T-cell (primary cell): ENCODE data around the gene INPP5J. TPM values are rescaled to one million over a fixed set of nuclear protein-coding genes. Genes with fewer than 3 reads are reported as not detected.

Experiments used
- ATAC-seq, 4 experiments: fragments of 200-7000 bp in 3 of 4; fragments of 150-1000 bp in 1 of 4; cut with Tn5 transposase; replicated peaks in 1 of 4; 1 replicate in 3 of 4; 2 replicates in 1 of 4; pipeline ENCODE4 v1.10.0; 2021; ENCODE audit warnings: moderate library complexity in 3 of 4, mild to moderate bottlenecking in 2 of 4, moderate number of reproducible peaks in 1 of 4
- CTCF ChIA-PET, 2 donors: fragments of 300-600 bp; sonication (Branson Sonifier 250); formaldehyde crosslinking; loops; one replicate each; lab custom pipeline; 2022; ENCODE audit warnings: antibody characterized with exemption in 2 of 2; lab: Charles Lee
- POLR2A ChIA-PET, 2 donors: fragments of 300-600 bp; sonication (Branson Sonifier 250); formaldehyde crosslinking; loops; one replicate each; lab custom pipeline; 2022; ENCODE audit warnings: antibody characterized with exemption in 2 of 2; lab: Charles Lee
- DNase-seq, 35 experiments: peaks; one replicate each; pipeline versions ENCODE4 v3.0.0 to v3.0.0-alpha.2; 2013 to 2023
- H3K27ac ChIP-seq: one replicate; pipeline ENCODE4 v1.5.1; 2013; ENCODE audit warnings: low read length
- H3K27me3 ChIP-seq, 2 experiments: replicated peaks in 1 of 2; 1 replicate in 1 of 2; 2 replicates in 1 of 2; pipeline versions ENCODE4 v1.6.1 to v1.7.0; 2013; ENCODE audit warnings: low read length in 1 of 2, mixed read lengths in 1 of 2; ENCODE audit not compliant: control insufficient read depth in 2 of 2, insufficient read depth in 2 of 2; ENCODE audit errors: extremely low read depth in 1 of 2
- H3K36me3 ChIP-seq, 2 donors: 1 replicate in 1 of 2; 2 replicates in 1 of 2; pipeline versions ENCODE4 v1.6.1 to v1.7.0; 2013; ENCODE audit warnings: low read length in 1 of 2; ENCODE audit not compliant: control insufficient read depth in 2 of 2, insufficient read depth in 1 of 2; ENCODE audit errors: extremely low read depth in 1 of 2
- H3K4me1 ChIP-seq, 2 experiments: 1 replicate in 1 of 2; 2 replicates in 1 of 2; pipeline versions ENCODE4 v1.6.1 to v1.7.0; 2013; ENCODE audit warnings: low read length in 2 of 2, mixed read lengths in 1 of 2; ENCODE audit not compliant: insufficient read depth in 2 of 2, control insufficient read depth in 1 of 2; ENCODE audit errors: extremely low read depth in 1 of 2
- H3K4me3 ChIP-seq, 2 donors: 1 replicate in 1 of 2; 2 replicates in 1 of 2; pipeline versions ENCODE4 v1.5.1 to v1.7.0; 2013; ENCODE audit warnings: mild to moderate bottlenecking in 2 of 2, low read length in 1 of 2, moderate library complexity in 1 of 2; ENCODE audit not compliant: control insufficient read depth in 1 of 2; ENCODE audit errors: extremely low read depth in 1 of 2
- H3K9me3 ChIP-seq: 2 replicates; pipeline ENCODE4 v1.7.0; 2013
- H3K27ac Mint-ChIP-seq, 2 donors: one replicate each; pipeline ENCODE4 v1.8.0; 2020 to 2021; ENCODE audit warnings: mild to moderate bottlenecking in 2 of 2, mixed read lengths in 2 of 2
- H3K27me3 Mint-ChIP-seq, 2 donors: one replicate each; pipeline ENCODE4 v1.8.0; 2021 to 2022; ENCODE audit warnings: mixed read lengths in 2 of 2
- H3K36me3 Mint-ChIP-seq: one replicate; pipeline ENCODE4 v1.8.0; 2021; ENCODE audit warnings: mixed read lengths
- H3K4me1 Mint-ChIP-seq, 3 donors: one replicate each; pipeline ENCODE4 v1.8.0; 2020 to 2022; ENCODE audit warnings: mixed read lengths in 3 of 3, mild to moderate bottlenecking in 1 of 3
- H3K4me3 Mint-ChIP-seq, 3 donors: one replicate each; pipeline ENCODE4 v1.8.0; 2020 to 2022; ENCODE audit warnings: mild to moderate bottlenecking in 3 of 3, mixed read lengths in 3 of 3, moderate library complexity in 3 of 3
- H3K9me3 Mint-ChIP-seq, 3 donors: one replicate each; pipeline ENCODE4 v1.8.0; 2020 to 2022; ENCODE audit warnings: mixed read lengths in 3 of 3
- WGBS: methylation state at CpG from one replicate; pipeline ENCODE4 v1.1.5; 2013; ENCODE audit warnings: missing lambda C conversion rate; ENCODE audit not compliant: insufficient coverage; 5-methylcytosine and 5-hydroxymethylcytosine counted together
- total RNA-seq, 35 experiments: library from RNA in 6 of 35; stranded (reverse) in 6 of 35; fragments of 120-200 nt in 1 of 35; gene quantifications; one replicate each; pipeline versions ENCODE4 v1.2.1 to v1.2.4 and lab custom pipeline; 2013 to 2026

Gene INPP5J
- total RNA-seq, 5 donors from 2014 or later (not counting 1 experiment from before 2014, with no cell fraction given): 0.23 to 1.1 (median 0.35) TPM

DNA sequence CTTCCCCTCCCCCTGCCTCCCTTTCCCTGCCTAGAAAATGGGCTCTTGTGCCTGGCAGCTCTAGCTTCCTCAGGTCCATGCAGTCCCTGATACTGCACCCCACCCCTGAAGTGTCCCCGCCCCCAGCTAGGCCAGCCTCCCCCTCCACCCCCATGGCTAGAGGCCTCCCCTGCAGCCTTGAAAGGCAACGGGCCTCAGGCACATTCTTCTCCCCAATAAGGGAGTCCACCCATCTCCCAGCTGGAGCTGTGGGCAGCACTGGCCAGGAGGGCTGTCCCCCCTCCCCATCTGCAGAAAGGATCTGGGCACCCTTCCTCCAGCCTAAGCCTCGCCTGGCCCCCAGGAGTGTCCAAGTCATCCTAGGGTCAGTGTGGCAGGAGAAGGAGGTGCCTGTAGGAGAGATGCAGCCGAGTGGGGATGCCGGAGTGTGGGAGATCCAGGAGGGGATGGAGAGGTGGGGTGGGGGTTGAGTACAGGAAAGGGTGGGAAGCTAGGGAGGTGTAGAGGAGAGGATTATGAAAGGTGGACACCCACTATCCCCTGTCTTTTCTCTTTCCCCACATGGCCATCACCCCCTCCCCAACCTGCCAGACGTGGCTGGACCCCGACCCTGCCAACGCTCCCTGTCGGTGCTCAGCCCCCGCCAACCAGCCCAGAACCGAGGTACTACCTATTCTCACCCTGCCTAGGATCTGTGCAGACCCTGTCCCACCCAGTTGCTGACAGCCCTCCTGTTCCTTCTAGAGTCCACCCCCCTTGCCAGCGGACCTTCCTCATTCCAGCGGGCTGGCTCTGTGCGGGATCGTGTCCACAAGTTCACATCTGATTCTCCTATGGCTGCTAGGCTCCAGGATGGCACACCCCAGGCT is 32.3 kb upstream of the INPP5J start:
- Histone ChIP-seq H3K4me1 (peaks cover 0 to 4% of the 10 kb centered on the region in 2 experiments), H3K9me3 (no peaks in the 10 kb centered on the region), H3K27me3 (no peaks in the 10 kb centered on the region), H3K27ac (no peak overlapping the region), H3K36me3 (peaks cover 0 to 6% of the 10 kb centered on the region in 2 donors), H3K4me3 (no peak overlapping the region)
- DNase-seq: no peak
- H3K9me3 Mint-ChIP-seq: no peaks in the 10 kb centered on the region
- H3K36me3 Mint-ChIP-seq: no peaks in the 10 kb centered on the region
- no peak for ATAC-seq
- ChIA-PET POLR2A (no interaction called here), CTCF (interaction anchor here in 1 of 2 donors (0.7 kb wide), 1 partner anchor 11 kb away, joined by 4 read pairs; no protein-coding TSS in a partner anchor)
- WGBS: 94% methylated on average over 12 of the region's 15 CpGs
- no peaks in the 10 kb centered on the region for H3K27me3 Mint-ChIP-seq
- H3K4me1 Mint-ChIP-seq: no peaks in the 10 kb centered on the region
- no peak overlapping the region for H3K4me3 Mint-ChIP-seq
- no peak overlapping the region for H3K27ac Mint-ChIP-seq

GRCh38 chr22:31091106-31091975 is 31.4 kb upstream of the INPP5J start:
- no peaks in the 10 kb centered on the region for H3K4me1 ChIP-seq
- Mint-ChIP-seq H3K27ac (no peak overlapping the region), H3K36me3 (no peaks in the 10 kb centered on the region), H3K27me3 (no peaks in the 10 kb centered on the region), H3K4me1 (no peaks in the 10 kb centered on the region), H3K4me3 (no peak overlapping the region), H3K9me3 (no peaks in the 10 kb centered on the region)
- WGBS: 94% methylated on average over 28 of the region's 29 CpGs
- H3K27me3 ChIP-seq: no peaks in the 10 kb centered on the region
- CTCF ChIA-PET: interaction anchor here in 1 of 2 donors (0.6 kb wide), 1 partner anchor 484 kb away, joined by 3 read pairs; the partner anchor contains the start of gene TCN2
- no peak overlapping the region for H3K4me3 ChIP-seq
- no peak for DNase-seq
- POLR2A ChIA-PET: no interaction called here
- H3K36me3 ChIP-seq: peaks cover 0 to 6% of the 10 kb centered on the region in 2 donors
- no peak for ATAC-seq
- no peak overlapping the region for H3K27ac ChIP-seq
- H3K9me3 ChIP-seq: no peaks in the 10 kb centered on the region

DNA sequence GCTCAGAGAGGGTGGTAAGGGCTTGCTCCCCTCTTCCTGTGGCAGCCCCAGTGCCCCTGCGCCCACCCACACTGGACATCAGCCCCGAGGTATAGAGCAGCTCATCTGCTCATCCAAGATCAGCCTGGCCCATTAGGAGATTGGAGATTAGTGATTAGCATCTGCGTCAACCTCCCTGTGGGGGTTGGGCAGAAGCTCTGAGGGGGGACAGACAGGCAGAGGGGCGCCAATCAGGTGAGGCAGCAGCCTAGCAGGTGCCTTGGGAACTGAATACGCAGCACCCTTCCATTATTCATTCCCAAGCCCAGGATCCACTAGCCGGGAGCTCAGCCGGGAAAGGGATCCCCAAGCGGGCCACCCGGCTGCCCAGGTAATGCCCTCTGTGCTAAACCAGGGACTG is 30.6 kb upstream of the INPP5J start:
- Histone ChIP-seq H3K36me3 (peaks cover 0 to 6% of the 10 kb centered on the region in 2 donors), H3K4me1 (no peaks in the 10 kb centered on the region), H3K27ac (no peak overlapping the region), H3K9me3 (no peaks in the 10 kb centered on the region), H3K27me3 (no peaks in the 10 kb centered on the region), H3K4me3 (no peak overlapping the region)
- Mint-ChIP-seq H3K9me3 (no peaks in the 10 kb centered on the region), H3K4me1 (no peaks in the 10 kb centered on the region), H3K27ac (no peak overlapping the region), H3K4me3 (no peak overlapping the region), H3K27me3 (no peaks in the 10 kb centered on the region), H3K36me3 (no peaks in the 10 kb centered on the region)
- CTCF ChIA-PET: interaction anchor here in 1 of 2 donors (0.6 kb wide), 1 partner anchor 485 kb away, joined by 3 read pairs; the partner anchor contains the start of gene TCN2
- POLR2A ChIA-PET: no interaction called here
- DNase-seq: no peak
- no peak for ATAC-seq
- WGBS: no CpG with 5 or more reads among the region's 9 CpGs

GRCh38 chr22:31093086-31093850 is 29.5 kb upstream of the INPP5J start:
- H3K27ac Mint-ChIP-seq: no peak overlapping the region
- Histone ChIP-seq H3K27ac (no peak overlapping the region), H3K4me1 (no peaks in the 10 kb centered on the region), H3K36me3 (peaks cover 0 to under 1% of the 10 kb centered on the region in 2 donors), H3K27me3 (no peaks in the 10 kb centered on the region), H3K4me3 (no peak overlapping the region), H3K9me3 (no peaks in the 10 kb centered on the region)
- no peak overlapping the region for H3K4me3 Mint-ChIP-seq
- H3K27me3 Mint-ChIP-seq: no peaks in the 10 kb centered on the region
- POLR2A ChIA-PET: no interaction called here
- ATAC-seq (no peak), DNase-seq (no peak)
- no peaks in the 10 kb centered on the region for H3K9me3 Mint-ChIP-seq
- WGBS: 94% methylated on average over 32 of the region's 33 CpGs
- H3K36me3 Mint-ChIP-seq: no peaks in the 10 kb centered on the region
- no peaks in the 10 kb centered on the region for H3K4me1 Mint-ChIP-seq
- CTCF ChIA-PET: interaction anchor here in 1 of 2 donors (0.6 to 1.5 kb wide), 2 partner anchors 140 to 1413 kb away, joined by 3 to 4 read pairs; no protein-coding TSS in a partner anchor

GRCh38 chr22:31094021-31094551 is 28.7 kb upstream of the INPP5J start:
- H3K27ac Mint-ChIP-seq: no peak overlapping the region
- Histone ChIP-seq H3K4me1 (no peaks in the 10 kb centered on the region), H3K27me3 (no peaks in the 10 kb centered on the region), H3K27ac (no peak overlapping the region), H3K4me3 (no peak overlapping the region), H3K9me3 (no peaks in the 10 kb centered on the region), H3K36me3 (no peaks in the 10 kb centered on the region)
- no peak overlapping the region for H3K4me3 Mint-ChIP-seq
- H3K4me1 Mint-ChIP-seq: no peaks in the 10 kb centered on the region
- no peaks in the 10 kb centered on the region for H3K27me3 Mint-ChIP-seq
- H3K36me3 Mint-ChIP-seq: no peaks in the 10 kb centered on the region
- 73% methylated on average over 2 of the region's 5 CpGs for WGBS
- CTCF ChIA-PET: interaction anchor here in 1 of 2 donors (0.6 to 1.5 kb wide), 2 partner anchors 139 to 1414 kb away, joined by 3 to 4 read pairs; no protein-coding TSS in a partner anchor
- no peaks in the 10 kb centered on the region for H3K9me3 Mint-ChIP-seq
- POLR2A ChIA-PET: interaction anchor here in 1 of 2 donors (0.6 kb wide), 1 partner anchor 1406 kb away, joined by 4 read pairs; no protein-coding TSS in a partner anchor
- no peak for DNase-seq
- no peak for ATAC-seq
